GM19463 (cell line): ENCODE results near the gene ZNF420.

Source experiments
- ATAC-seq: cut with Tn5 transposase; IDR thresholded peaks from one replicate; pipeline ENCODE4 v1.9.1; 2021; ENCODE audit warnings: mild to moderate bottlenecking, moderate library complexity; ENCODE audit not compliant: unreplicated experiment

Gene ZNF420

DNA sequence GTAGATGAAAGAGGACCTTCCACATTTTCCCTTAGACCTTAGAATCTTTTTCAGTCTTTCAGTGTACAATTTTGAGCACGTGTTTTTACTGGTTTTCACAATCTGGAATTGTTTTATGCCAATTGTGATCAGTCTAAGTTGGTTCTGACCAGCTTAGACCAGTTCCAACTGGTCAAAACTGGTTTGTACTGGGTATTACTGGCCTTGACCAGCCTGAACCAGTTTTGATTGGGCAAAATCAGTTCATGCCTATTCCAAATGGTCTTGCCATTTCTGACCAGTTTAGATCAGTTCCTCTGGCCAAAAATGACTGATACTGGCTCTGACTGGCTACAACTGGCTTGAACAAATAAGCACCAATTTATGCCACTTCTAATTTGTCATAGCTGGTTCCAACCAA, 57.9 kb downstream of the ZNF420 start:
- no peak for ATAC-seq

DNA sequence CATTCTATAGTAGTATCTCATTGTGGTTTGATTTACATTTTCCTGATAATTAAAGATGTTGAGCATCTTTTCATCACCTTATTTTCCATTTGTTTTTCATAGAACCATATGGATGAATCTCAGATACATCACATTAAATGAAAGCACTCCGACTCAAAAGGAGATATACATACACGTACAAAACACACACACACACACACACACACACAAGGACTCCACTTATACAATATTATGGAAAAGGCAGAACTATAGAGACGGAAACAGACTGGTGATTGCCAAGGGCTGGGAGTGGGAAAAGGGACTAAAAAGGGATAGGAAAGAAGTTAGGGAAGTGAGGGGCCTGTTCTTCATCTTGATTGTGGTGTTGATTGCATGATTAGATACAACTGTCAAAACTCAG, 70.0 kb downstream of the ZNF420 start:
- no peak for ATAC-seq

DNA sequence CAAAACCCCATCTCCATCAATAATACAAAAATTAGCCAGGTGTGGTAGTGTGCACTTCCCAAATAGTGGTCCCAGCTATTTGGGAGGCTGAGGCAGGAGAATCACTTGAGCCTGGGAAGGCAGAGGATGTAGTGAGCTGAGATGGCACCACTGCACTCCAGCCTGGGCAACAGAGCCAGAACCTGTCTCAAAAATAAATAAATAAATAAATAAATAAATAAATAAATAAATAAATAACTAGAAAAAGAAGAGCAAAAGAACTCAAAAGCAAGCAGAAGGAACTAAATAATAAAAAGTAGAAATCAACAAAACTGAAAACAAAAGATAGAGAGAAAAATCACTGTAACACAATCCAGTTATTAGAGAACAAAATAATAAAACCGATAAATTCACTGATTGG, 81.9 kb downstream of the ZNF420 start:
- no peak for ATAC-seq

DNA sequence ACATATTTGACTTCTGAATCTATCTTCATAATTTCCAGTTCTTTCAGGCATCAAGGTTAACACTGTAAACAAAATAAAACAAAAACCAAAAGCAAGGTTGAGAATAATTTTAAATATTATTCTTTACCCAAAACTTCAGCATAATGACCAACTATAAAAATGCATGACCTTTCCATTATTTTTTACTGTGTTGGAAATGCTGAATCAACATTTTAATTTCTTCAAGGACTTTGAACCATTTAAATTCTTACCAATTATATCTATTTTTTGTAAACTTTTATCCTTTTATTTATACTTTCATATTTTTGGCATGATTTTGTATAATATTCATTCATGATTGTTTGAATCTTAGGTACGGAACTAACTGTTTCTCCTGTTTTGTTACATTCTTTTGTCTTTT, 87.4 kb downstream of the ZNF420 start:
- no peak for ATAC-seq

DNA sequence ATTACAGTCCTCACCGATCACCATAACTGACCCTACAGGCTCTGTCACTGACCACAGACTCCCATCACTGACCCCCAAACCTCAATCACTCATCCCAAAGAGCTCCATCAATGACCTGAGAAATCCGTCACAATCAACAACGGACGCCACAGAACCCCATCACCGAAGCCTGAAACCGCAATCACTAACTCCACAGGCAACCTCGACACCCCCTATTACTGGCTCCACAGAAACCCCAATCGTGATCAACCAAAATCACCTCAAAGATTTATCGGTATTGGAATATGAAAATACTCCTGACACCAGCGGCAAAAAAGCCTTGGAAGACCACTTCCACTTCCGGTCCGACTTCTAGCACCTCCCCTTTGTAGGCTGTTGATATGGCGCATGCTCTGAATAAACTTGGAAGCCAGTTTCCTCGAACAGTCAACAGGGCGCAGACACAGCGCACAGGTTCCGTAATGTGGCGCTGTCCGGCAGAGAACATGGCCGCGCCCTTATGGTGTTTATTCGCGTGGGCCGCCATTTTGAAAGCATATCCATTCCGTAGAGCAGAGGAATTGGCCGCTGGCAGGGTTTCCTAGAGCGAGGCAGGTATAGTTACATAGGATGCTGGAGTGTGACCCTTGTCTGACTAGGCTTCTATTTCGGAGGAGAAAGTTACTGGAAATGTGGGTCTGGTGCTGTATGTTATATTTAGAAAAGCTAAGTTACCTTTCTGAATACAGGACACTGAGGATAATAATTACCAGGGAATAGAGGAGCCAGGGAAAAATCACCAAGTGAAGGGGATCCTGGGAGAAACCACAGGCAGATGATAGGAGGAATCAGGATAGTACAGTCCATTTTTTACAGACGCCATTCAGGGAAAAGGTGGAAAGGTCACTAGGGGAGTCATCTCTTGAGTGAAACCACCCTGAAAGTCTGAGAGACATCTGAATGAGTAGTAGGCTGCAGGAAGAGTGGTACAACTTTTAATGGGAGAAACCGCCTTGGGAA, 94.4 kb downstream of the ZNF420 start, which contains the start of gene ZNF585A:
Gene ZNF585A, minus strand, starts transcription at position 328 of the 999 bp plus-strand sequence. CDS start 2,785 bp downstream, outside the sequence.
- ATAC-seq = peak; percentile 99
